NCI-H2227 treated with DMSO at 0.1 percent for 48 hours (cell line): Measurements from ENCODE around the gene IER3.
"Not testable (repeated sequence)": the region's sequence is repeated elsewhere in the genome, so short reads cannot be mapped to it uniquely, and the experiment has no call there.

ENCODE experiments used
- DNase-seq: peaks from one replicate; lab custom pipeline; 2025; lab: John Stamatoyannopoulos, UW

Gene IER3

DNA sequence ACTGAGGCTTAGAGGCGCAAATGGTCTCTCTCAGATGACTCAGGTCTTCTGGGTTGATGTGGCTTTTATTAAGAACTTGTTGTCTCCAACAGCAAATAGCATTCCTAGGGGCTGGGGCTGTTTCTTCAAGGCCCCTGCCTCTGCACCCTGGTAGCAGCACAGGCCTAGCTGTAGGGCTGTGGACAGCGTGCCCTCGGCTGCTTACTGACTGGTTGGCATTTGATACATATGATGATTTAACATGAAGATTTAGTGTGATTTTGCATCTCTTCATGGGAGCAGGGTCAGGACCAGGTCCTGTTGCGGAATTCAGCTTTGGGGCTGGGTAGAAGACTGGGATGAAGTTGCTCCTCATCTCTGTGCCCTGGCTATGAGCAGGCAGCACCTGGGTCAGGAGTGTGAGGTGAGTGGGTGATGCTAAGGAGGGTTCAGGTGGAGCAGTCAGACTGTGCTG, 24.3 kb upstream of the IER3 start:
- no peak for DNase-seq

DNA sequence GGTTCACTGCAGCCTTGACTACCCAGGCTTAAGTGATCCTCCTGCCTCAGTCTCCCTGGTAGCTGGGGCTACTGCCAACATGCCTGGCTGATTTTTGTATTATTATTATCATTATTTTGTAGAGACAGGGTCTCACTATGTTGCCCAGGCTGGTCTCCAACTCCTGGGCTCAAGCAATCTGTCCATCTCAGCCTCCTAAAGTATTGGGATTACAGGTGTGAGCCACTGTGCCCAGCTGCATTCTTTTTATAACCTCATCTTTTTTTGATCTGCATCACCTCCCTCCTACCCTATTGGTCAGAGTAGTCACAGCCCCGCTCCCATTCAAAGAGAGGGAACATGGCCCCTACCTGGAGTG, 23.6 kb upstream of the IER3 start:
- no peak for DNase-seq

DNA sequence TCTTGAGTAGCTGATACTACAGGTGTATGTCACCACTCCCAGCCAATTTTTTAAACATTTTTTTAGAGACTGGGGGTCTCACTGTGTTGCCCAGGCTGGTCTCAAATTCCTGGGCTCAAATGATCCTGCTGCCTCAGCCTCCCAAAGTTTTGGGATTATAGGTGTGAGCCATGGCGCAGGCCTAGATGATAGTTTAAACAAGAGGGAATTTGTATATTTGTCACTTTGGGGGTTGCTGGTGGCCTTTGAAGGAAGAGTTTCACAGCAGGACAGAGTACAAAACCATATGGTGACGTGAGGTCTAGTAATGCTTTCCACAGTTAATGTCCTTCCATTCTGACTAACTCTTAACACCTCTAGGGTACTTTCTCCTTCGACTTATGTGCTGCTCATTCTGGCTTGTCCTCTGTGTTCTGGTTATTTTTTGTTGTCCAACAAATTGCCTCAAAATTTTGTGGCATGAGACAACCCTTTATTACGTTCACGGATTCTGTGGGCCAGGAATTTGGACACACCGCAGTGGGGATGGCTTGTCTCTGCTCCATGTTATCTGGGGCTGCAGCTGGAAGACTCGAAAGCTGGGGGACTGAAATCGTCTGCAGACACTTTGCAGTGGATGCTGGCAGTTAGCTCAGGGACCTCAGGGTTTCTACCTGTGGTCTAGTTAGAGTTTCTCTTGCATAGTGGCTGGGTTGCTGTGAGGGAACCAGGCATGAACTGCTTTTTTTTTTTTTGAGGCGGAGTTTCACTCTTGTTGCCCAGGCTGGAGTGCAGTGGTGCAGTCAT, 23.0 kb upstream of the IER3 start:
- DNase-seq = no peak

DNA sequence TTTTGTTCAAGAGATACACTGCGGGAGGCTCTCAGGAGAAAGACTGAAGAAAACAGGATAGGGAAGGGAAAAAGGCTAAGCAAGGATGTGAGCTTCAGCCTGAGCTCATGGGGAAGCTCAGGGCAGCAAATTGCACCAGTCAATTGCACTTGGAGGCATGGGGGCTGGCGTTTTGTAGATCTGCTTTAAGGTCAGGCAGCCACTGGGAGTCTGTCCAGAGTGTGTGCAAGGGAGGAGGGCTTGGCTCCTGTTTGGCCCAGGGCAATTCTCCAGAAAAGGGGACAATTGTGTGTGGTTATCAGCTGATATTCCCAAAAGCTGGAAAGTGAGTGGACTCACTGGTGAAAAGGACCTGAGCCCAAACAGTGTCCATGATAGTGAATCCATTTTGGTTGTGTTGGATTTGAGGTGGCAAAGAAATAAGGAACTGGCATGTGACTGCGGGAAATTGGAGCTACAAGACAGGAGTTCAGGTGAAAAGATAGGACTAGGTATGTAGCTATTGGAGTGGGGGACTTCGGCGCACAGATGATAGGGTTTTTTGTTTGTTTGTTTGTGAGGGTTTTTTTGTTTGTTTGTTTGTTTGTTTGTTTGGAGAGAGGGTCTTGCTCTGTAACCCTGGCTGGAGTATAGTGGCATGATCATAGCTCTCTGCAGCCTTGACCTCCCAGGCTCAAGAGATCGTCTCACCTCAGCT, 22.3 kb upstream of the IER3 start:
- no peak for DNase-seq

DNA sequence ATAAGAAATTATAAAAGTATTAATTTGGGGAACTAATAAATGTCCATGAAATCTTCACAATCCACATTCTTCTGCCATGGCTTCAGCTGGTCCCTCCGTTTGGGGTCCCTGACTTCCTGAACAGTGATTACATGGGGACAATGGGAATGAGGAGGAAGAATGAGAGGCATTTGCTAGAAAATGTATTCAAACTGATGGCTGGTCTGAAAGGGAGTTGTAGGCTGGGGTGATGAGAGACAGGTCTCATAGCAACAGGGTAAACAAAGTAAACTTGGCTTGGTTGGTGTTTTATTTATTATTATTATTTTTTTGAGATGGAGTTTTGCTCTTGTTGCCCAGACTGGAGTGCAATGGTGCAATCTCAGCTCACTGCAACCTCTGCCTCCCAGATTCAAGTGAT, 21.1 kb upstream of the IER3 start:
- not testable (repeated sequence) for DNase-seq

DNA sequence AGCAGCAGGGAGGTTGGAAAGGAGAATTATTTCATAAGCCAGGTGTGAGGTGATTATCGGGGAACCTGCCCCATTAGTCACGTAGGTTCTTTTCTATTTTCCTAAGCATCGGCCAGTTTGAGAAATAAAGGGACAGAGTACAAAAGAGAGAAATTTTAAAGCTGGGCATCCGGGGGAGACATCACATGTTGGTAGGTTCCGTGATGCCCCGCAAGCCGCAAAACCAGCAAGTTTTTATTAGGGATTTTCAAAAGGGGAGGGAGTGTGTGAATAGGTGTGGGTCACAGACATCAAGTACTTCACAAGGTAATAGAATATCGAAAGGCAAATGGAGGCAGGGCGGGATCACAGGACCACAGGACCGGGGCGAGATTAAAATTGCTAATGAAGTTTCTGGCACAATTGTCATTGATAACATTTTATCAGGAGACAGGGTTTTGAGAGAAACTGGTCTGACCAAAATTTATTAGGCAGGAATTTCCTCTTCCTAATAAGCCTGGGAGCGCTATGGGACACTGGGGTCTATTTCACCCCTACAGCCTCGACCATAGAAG, 20.2 kb upstream of the IER3 start:
- not testable (repeated sequence) for DNase-seq

DNA sequence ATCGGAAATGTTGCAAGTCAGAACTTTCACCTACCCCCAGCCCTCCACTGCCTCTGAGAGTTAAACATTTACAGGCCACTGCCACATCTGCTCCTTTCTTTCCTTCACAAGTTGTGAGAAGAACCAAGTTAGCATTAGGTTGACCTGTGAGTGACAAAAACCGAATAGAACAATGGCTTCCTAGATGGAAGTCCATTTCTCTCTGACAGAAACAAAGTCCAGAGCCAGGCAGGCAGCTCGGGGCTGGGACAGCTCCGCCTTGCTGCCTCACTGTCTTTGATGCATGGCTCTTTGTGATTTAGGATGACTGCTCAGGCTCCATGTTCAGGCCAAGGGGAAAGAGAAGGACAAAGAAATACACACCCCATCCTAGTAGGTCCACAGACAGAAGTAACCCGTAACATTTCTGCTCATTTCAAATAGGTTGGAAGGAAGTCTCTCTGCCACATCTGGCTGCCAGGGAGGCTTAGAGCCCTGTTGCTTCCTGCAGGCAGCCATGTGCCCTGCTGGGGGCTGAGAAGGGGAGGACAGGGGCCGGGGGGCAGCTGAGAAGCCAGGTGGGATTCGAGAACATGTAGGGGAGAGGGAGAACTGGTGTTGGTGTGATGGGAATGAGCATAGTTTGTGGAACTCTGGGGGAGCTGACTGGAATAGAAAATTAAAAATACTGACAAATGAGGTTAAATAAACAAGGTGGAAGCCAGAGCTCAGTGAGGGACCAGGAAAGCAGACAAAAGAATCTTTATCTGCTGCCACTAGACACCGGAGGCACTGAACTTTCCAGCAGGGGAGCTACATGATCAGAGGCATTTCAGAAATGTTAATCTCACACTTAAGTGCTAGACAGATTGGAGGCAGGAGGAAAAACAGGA, 19.5 kb upstream of the IER3 start:
- DNase-seq = peak; percentile 56

DNA sequence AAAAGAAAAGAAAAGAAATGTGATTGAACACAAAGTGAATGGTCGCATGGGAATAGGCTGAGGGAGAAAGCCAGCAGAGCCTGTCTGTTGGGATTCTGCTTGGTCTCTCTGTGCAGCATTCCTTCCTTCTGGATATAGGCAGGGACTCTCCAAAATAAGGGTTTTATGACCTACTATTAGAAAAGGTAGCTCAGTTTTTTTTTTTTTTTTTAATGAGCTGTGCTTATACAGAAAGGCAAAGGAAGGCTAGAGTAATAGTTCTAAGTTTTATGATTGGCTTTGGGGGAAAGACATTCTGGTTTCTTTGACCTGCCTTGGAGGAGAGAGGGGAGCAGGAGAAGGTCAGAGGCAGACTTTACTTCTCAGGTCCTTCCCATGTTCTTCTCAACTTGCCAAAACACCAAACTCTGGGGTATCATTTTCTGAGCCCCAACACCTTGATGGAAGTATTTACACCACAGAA, 18.8 kb upstream of the IER3 start:
- DNase-seq = no peak

DNA sequence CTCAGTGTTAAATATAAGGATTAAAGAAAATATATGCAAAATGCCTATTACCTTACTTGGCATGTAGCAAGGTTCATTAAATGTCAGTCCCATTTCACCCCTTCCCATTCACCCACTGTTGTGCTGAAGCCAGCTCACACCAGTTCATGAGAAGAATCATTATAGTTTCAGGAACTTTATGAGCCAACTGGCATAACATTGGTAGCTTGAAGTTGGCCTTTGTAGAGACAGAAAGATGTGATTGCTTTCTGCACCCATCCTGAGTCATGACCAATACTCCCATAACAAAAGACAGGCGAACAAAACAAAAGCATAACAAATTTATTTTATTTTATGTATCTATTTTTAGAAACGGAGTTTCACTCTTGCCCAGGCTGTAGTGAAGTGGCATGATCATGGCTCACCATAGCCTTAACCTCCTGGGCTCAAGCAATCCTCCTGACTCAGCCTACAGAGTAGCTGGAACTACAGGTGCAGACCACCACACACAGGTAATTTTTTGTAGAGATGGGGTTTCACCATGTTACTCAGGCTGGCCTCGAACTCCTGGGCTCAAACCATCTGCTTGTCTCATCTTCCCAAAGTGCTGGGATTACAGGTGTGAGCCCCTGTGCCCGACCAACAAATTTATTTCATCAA, 17.6 kb upstream of the IER3 start:
- DNase-seq = no peak

DNA sequence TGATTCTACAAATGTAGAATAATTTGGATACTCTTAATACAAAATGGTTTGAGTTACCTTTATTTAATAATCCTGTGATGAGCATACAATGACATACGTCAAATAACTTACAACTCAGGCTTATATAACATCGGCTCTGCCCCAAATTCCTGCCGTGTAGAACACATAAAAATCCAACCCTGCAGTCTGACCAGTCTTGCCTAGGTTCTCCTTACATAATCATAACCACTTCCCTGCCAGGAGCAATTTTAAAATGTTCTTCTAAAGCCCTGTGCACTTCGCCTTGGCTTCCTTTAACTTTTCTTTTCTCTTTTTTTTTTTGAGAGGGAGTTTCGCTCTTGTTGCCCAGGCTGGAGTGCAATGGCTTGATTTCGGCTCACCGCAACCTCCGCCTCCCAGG, 16.2 kb upstream of the IER3 start:
- no peak for DNase-seq

DNA sequence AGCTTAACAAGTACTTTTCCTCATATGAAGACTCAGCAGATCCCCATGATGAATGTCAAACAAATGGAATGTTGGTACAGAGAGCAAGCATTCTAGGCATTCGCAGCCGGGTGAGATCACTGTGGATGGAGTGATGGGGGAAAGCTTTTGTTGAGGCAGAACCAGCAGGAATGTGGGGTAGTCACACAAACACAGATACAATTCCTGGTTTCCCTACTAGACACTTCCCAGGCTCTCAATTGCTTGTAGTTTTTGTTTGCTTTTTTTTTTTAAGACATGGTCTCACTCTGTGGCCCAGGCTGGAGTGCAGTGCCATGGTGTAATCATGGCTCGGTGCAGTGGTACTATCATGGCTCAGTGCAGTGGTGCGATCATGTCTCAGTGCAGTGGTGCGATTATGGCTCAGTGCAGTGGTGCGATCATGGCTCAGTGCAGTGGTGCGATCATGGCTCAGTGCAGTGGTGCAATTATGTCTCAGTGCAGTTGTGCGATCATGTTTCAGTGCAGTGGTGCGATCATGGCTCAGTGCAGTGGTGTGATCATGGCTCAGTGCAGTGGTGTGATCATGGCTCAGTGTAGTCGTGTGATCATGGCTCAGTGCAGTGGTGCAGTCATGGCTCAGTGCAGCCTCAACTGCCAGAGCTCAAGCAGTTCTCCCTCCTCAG, 15.4 kb upstream of the IER3 start:
- no peak for DNase-seq

DNA sequence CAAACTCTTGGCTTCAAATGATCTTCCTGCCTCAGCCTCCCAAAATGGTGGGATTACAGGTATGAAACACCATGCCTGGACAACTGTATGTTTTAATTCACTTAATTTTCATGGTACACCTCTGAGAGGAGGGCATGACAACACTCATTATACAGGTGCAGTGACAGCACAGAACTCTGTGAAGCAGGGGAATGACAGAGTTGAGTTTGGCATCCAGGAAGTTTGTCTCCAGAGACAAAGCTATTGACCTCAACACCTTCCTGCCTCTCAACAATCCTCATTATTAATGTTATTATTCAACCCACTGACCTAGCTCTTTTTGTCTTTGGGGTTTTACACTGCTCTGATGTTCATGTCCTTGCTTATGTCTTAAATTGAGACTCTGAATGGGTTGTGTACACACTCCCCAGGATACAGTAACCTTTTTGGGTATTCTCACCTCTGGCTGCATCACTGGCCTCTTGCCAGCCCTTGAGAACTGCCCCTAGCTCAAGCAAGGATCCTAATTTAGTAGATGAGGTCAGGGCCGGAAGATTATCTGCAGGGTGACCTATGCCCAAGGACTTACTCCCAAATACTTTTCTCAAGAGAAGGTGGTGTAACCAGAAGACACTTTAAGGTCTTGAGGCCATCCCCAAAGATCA, 13.0 kb upstream of the IER3 start:
- DNase-seq = no peak

DNA sequence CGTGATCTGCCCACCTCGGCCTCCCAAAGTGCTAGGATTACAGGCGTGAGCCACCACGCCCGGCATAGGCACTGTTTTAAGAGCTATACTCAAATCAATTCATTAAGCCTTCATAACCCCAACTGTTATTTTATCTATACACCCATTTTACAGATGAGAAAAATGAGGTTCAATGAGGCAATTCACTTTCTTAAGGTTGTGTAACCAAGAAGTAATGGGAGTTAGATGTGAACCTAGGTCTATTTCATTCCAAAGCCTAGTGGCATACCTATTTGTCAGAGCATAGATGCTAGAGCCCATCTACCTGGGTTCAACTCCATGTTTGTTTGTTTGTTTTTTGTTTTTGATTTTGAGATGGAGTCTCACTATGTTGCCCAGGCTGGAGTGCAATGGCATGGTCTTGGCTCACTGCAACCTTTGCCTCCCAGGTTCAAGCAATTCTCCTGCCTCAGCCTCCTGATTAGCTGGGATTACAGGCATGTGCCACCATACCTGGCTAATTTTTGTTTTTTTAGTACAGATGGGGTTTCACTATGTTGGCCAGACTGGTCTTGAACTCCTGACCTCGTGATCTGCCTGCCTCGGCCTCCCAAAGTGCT, 12.2 kb upstream of the IER3 start:
- not testable (repeated sequence) for DNase-seq

DNA sequence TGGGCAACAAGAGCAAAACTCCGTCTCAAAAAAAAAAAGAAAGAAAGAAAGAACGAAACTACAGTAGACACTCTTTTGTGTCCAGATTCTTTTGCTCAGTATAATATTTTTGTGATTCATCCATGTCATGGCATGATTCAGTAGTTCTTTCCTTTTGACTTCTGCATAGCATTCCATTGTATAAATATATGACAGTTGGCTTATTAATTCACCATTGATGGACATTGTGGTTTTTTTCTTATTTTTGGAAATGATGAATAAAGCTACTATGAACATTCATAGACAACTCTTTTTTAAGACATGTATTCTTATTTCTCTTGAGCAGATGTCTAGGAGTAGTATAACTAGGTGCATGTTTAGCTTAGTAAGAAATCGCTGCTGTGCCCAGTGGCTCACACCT, 10.3 kb upstream of the IER3 start:
- DNase-seq = no peak

DNA sequence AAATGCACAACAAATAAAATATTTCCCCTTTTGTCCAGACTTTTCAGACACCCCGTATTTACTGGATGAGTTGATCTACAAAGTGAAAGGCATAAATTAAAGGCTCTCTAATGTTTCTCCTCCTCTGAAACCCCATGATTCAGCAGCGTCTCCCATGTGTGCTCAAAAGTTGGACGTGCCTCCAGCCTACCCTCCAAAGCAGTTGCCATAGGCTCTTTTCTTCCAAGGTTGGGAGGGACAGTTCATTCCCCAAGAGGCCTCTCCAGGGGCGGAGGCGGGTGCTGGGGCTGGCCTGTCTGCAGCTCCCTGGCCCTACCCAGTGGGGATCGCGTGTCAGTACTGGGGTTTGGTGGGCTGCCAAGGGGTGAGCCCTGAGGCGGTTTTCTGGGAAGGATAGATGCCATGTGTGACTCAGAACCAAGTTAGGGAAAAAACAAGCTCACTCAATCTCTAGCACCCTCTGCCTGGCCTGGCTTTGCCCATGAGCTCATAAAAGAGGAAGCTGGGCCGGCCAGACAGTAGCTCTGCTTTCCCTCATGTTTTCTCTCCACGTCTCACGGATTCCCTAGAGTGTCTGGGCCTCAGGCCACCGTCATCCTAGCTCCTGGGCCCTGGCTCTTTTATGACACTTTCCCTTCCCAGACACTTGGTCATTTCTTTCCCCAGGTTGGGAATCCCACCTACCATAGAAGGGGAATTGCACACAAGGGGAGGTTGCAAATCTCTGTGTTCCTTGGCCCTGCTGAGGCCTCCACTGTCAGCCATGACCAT, 8.0 kb upstream of the IER3 start:
- DNase-seq = no peak

DNA sequence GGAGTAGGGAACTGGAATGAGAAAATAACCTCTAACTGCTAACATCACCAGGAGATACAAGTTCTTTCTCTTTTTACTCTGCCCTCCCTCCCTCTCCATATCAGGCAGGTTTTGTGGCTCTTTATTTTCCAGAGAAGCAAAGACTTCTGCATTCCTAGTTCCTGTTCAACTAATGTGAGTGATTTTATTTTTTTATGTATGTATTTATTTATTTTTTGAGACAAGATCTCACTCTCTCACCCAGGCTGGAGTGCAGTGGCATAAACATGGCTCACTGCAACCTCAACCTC, 6.0 kb upstream of the IER3 start:
- DNase-seq = no peak

DNA sequence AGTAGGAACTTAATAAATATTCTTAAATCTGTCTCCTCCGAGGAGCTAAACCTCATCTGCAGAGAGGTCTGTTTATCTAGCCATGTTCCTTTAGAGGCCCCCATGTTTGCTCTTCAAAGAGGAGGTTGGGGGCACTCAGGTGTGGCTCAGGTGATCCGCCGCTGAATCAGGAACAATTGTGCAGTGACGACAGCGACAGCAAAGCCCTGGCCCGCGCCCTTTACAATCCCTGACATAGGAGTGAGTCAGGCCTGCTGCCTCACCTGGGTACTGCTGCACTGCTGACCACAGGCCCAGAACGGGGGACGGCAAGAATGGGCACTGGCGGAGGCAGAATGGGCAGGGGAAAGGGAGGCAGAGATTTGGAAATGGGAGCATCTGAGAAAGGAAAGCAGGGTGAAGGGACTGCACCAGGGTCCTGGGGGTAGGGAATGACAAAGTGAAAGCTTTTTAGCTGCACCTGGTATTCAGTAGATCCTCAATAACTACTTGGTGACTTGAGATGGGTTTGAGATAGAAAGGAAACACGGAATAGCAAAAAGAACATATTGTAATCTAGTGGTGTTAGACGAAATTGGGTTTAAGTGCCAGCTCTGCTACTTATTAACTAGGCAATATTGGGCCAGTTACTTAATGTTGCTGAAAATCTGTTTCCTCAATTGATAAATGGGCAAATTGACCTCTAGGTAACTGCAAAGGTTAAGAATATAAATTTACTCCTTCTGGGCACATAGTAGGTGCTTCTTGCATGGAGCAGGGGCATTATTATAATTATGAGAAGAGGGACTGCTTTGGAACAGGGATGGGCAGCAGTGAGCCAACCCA, 5.4 kb upstream of the IER3 start:
- no peak for DNase-seq

DNA sequence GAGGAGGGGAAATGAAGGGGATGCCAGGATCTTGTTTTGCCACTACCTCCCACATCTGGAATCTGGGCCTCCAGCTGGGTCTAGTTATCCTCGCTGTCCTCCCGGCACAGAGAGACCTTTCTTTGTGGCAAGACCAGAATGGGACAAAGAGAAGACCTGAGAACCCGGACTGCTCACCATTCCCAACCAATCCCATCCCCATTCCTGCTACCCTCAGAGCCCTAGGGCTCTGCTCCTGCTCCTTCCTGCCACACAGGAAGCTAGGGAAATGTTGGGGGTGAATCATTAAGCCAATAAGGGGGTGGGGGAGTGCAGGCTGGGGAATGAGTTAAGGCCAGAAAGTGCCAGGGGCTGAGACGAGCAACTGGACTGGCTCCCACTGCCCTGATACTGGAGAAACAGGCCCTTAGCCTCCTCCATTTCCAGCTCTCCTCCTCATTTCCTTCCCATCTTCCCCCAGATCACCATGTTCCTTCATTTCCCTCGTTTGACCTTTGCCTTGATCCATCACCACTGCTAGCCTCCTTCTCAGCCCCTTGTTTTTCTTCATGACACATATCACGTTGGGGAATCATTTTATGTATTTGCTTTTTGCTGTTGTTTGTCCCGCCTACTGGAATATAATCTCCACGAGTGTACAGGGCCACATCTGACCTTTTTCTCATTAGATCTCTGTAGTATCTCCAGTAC, 4.6 kb upstream of the IER3 start:
- DNase-seq = no peak
